HepG2 (cell line): ENCODE results near the gene EPB41L1. TPM values are rescaled to one million over a fixed set of nuclear protein-coding genes. Genes with fewer than 3 reads are reported as not detected.

ENCODE experiments used
- ETV6 ChIP-seq: sonication (generic); formaldehyde crosslinking; conservative IDR thresholded peaks from 2 replicates; pipeline ENCODE4 v1.4.0; 2020; ENCODE audit warnings: missing genetic modification reagents
- GATAD1 ChIP-seq: IDR thresholded peaks from 2 replicates; pipeline ENCODE4 v1.6.1; 2016; ENCODE audit warnings: missing genetic modification reagents, missing compliant biosample characterization
- ZNF260 ChIP-seq: sonication (generic); formaldehyde crosslinking; IDR thresholded peaks from 2 replicates; pipeline ENCODE4 v1.4.0; 2020; ENCODE audit warnings: missing genetic modification reagents, low read depth, mild to moderate bottlenecking, borderline replicate concordance
- ZNF563 ChIP-seq: sonication (generic); formaldehyde crosslinking; IDR thresholded peaks from 2 replicates; pipeline ENCODE4 v1.8.0; 2022; ENCODE audit warnings: mild to moderate bottlenecking, moderate library complexity, missing genetic modification reagents
- ZNF704 ChIP-seq: sonication (generic); formaldehyde crosslinking; IDR thresholded peaks from 2 replicates; pipeline ENCODE4 v1.8.1; 2023; ENCODE audit warnings: mild to moderate bottlenecking, inconsistent platforms, moderate library complexity, missing genetic modification reagents, borderline replicate concordance
- ZNF724P ChIP-seq: sonication (generic); formaldehyde crosslinking; IDR thresholded peaks from 2 replicates; pipeline ENCODE4 v1.8.0; 2022; ENCODE audit warnings: missing genetic modification reagents, borderline replicate concordance
- ZNF746 ChIP-seq: sonication (generic); formaldehyde crosslinking; IDR thresholded peaks from 2 replicates; pipeline ENCODE4 v1.8.0; 2022; ENCODE audit warnings: mild to moderate bottlenecking, missing genetic modification reagents
- polyA plus RNA-seq, 8 experiments: library from polyadenylated mRNA; depleted of rRNA in 3 of 8; stranded (reverse) in 7 of 8; unstranded in 1 of 8; fragments of >200 nt; fragmentation: Illumina TruSeq in 4 of 8; extraction: Trizol in 4 of 8; gene quantifications; 2 replicates each; pipeline versions ENCODE4 v1.2.1 to v1.2.3, GENCODE V29; 2011 to 2016; ENCODE audit warnings: low read depth in 4 of 8, missing spikeins in 1 of 8, mixed read lengths in 1 of 8; ENCODE audit not compliant: insufficient read depth in 1 of 8
- total RNA-seq, 5 experiments: library from RNA; depleted of rRNA; stranded (reverse); fragments of >200 nt; fragmentation: Illumina TruSeq; extraction: Trizol; gene quantifications; 2 replicates each; pipeline ENCODE4 v1.2.3, GENCODE V29; 2016; ENCODE audit warnings: low read depth in 1 of 5
- TF ChIP-seq, protein P1 (sequence below): sonication (generic); formaldehyde crosslinking; IDR thresholded peaks from 2 replicates; pipeline ENCODE4 v1.4.0; 2020; ENCODE audit warnings: missing genetic modification reagents, mild to moderate bottlenecking, borderline replicate concordance
- TF ChIP-seq, protein P2 (sequence below): sonication (generic); formaldehyde crosslinking; IDR thresholded peaks from 2 replicates; pipeline ENCODE4 v1.5.0; 2020; ENCODE audit warnings: missing genetic modification reagents, mild to moderate bottlenecking, borderline replicate concordance
- TF ChIP-seq, protein P3 (sequence below): sonication (generic); formaldehyde crosslinking; IDR thresholded peaks from 2 replicates; pipeline ENCODE4 v1.8.1; 2023; ENCODE audit warnings: mild to moderate bottlenecking, moderate library complexity, missing genetic modification reagents
- TF ChIP-seq, protein P4 (sequence below): sonication (generic); formaldehyde crosslinking; IDR thresholded peaks from 2 replicates; pipeline ENCODE4 v1.5.1; 2020; ENCODE audit warnings: missing genetic modification reagents, mild to moderate bottlenecking, borderline replicate concordance

Gene EPB41L1
- total and polyA plus RNA-seq, 2 of the 13 experiments (the other 11 are each of a cell fraction or from before 2014, with no cell fraction given): 16.7 to 39.0 TPM

DNA sequence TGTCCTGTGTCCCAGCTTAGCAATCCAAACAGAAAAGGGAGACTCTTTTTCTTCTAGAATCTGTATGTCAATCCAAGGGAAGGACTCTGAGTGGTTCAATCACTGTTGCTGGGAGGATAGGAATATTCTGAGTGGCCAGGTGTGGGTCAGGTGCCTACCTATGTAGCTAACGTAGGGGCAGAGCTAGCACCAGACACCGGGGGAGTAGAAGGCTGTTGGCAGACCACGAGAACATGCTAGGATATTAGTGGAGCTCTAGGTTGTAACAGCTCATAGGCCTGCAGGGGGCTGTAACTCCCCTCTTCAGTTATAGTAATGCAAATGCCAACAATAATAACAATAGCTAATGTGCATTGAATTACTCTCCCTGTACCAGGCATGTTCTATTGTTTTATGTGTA is 39.8 kb upstream of the EPB41L1 start (continued):
- TF ChIP-seq, protein P1, sequence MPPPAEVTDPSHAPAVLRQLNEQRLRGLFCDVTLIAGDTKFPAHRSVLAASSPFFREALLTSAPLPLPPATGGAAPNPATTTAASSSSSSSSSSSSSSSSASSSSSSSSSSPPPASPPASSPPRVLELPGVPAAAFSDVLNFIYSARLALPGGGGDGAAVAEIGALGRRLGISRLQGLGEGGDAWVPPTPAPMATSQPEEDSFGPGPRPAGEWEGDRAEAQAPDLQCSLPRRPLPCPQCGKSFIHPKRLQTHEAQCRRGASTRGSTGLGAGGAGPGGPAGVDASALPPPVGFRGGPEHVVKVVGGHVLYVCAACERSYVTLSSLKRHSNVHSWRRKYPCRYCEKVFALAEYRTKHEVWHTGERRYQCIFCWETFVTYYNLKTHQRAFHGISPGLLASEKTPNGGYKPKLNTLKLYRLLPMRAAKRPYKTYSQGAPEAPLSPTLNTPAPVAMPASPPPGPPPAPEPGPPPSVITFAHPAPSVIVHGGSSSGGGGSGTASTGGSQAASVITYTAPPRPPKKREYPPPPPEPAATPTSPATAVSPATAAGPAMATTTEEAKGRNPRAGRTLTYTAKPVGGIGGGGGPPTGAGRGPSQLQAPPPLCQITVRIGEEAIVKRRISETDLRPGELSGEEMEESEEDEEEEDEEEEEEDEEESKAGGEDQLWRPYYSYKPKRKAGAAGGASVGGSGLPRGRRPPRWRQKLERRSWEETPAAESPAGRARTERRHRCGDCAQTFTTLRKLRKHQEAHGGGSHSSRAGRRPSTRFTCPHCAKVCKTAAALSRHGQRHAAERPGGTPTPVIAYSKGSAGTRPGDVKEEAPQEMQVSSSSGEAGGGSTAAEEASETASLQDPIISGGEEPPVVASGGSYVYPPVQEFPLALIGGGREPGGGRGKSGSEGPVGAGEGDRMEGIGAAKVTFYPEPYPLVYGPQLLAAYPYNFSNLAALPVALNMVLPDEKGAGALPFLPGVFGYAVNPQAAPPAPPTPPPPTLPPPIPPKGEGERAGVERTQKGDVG: no peak
- TF ChIP-seq, protein P2, sequence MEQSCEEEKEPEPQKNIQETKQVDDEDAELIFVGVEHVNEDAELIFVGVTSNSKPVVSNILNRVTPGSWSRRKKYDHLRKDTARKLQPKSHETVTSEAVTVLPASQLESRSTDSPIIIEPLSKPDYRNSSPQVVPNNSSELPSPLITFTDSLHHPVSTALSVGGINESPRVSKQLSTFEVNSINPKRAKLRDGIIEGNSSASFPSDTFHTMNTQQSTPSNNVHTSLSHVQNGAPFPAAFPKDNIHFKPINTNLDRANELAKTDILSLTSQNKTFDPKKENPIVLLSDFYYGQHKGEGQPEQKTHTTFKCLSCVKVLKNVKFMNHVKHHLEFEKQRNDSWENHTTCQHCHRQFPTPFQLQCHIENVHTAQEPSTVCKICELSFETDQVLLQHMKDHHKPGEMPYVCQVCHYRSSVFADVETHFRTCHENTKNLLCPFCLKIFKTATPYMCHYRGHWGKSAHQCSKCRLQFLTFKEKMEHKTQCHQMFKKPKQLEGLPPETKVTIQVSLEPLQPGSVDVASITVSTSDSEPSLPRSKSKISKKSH (CRISPR knock-in tag): no peak
- no peak for TF ChIP-seq ZNF260 (CRISPR knock-in tag)
- TF ChIP-seq, protein P3, sequence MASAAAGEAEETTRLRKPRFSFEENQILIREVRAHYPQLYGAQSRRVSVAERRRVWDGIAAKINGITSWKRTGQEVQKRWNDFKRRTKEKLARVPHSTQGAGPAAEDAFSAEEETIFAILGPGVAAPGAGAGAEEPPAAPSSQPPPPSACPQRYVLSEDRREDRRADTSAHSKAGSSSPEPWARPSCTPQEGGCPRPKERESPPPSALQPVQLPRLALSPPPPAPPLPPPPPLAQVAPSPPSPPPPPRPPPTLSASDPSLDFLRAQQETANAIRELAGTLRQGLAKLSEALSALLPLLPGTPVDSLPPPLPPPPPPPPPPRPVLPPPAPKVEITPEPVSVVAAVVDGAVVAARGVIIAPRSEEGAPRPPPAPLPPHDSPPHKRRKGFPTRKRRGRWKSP (CRISPR knock-in tag): no peak
- TF ChIP-seq ZNF704: no peak
- no peak for TF ChIP-seq ZNF563 (CRISPR knock-in tag)
- TF ChIP-seq ZNF724P (CRISPR knock-in tag): no peak
- TF ChIP-seq ZNF746 (CRISPR knock-in tag): no peak
- no peak for TF ChIP-seq GATAD1
- TF ChIP-seq ETV6 (CRISPR knock-in tag): no peak
- TF ChIP-seq, protein P4, sequence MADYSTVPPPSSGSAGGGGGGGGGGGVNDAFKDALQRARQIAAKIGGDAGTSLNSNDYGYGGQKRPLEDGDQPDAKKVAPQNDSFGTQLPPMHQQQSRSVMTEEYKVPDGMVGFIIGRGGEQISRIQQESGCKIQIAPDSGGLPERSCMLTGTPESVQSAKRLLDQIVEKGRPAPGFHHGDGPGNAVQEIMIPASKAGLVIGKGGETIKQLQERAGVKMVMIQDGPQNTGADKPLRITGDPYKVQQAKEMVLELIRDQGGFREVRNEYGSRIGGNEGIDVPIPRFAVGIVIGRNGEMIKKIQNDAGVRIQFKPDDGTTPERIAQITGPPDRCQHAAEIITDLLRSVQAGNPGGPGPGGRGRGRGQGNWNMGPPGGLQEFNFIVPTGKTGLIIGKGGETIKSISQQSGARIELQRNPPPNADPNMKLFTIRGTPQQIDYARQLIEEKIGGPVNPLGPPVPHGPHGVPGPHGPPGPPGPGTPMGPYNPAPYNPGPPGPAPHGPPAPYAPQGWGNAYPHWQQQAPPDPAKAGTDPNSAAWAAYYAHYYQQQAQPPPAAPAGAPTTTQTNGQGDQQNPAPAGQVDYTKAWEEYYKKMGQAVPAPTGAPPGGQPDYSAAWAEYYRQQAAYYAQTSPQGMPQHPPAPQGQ (CRISPR knock-in tag): no peak
